ENCODE data around the gene EDN2.

The EDN2 gene

GRCh38 chr1:41440321-41441085 is 44.0 kb downstream of the EDN2 start:
- no peak for DNase-seq (ENCODE audit: low read depth)
- no peak for TF ChIP-seq CTCF (IDR thresholded peaks at IDR 0.05; ENCODE audit: low read depth, low read length, missing control alignments)
- H3K4me3 ChIP-seq (ENCODE audit: low read depth, low read length) = no peak overlapping the region

DNA sequence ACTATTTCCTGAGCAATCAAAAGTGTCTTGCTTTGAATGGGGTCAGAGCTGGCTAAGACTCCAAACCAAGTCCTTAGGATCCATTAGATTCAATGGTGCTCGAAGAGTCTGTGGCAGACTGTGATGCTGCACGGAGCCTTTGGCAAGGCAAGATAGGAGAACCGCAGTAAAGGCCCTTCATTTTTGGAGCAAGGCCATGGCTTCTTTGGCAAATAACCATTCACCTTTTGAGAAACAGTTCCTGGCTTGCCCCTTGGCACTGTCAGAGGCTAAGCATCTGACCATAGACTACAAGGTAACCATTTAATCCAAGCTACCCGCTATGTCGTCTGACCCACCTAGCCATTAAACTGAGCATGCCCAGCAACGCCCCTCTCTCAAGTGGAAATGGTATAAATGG is 45.2 kb downstream of the EDN2 start:
- no peak overlapping the region for H3K4me3 ChIP-seq (ENCODE audit: low read depth, low read length)
- no peak for TF ChIP-seq CTCF (IDR thresholded peaks at IDR 0.05; ENCODE audit: low read depth, low read length, missing control alignments)
- no peak for DNase-seq (ENCODE audit: low read depth)

DNA sequence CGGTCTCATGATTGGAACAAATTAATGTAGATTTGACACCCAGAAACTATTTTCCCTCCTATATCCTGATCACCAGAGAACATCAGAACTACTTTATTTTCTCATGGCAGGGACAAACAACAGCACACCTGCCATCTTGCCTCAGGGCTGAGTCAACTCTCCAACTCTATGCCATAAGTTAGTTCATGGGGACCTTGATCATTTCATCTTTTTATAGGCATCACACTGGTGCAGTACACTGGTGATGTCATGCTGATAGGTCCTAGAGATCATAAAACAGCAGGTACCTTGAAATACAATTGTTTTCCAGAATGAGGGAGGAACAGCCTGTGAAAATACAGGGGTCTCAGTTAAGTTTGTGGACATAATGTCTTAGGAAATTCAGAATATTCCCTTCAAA is 45.8 kb downstream of the EDN2 start:
- TF ChIP-seq CTCF (IDR thresholded peaks at IDR 0.05; ENCODE audit: low read depth, low read length, missing control alignments) = no peak
- no peak for DNase-seq (ENCODE audit: low read depth)
- H3K4me3 ChIP-seq (ENCODE audit: low read depth, low read length) = no peak overlapping the region

DNA sequence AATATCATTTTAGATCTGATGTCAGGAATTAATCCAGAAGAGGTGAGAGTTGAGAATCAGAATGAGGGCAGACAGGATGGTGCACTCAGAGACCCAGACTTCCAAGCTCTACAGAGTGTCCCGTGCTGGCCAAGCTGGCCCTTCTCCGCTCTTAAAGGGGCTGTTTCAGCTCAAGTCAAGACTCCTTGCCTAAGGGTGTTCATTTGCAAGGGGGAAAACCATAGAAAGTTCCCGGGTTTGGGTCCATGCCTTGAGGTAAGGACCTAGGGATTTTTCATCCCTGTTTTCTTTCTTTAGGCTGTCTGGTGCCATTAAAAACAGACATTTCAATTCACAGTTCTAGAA is 47.5 kb downstream of the EDN2 start:
- TF ChIP-seq CTCF (IDR thresholded peaks at IDR 0.05; ENCODE audit: low read depth, low read length, missing control alignments) = no peak
- no peak for DNase-seq (ENCODE audit: low read depth)
- no peak overlapping the region for H3K4me3 ChIP-seq (ENCODE audit: low read depth, low read length)

GRCh38 chr1:41436281-41437010 is 48.0 kb downstream of the EDN2 start:
- H3K4me3 ChIP-seq (ENCODE audit: low read depth, low read length) = no peak overlapping the region
- no peak for TF ChIP-seq CTCF (IDR thresholded peaks at IDR 0.05; ENCODE audit: low read depth, low read length, missing control alignments)
- no peak for DNase-seq (ENCODE audit: low read depth)

- no peak for TF ChIP-seq CTCF (IDR thresholded peaks at IDR 0.05; ENCODE audit: low read depth, low read length, missing control alignments)
- DNase-seq (ENCODE audit: low read depth) = no peak
- no peak overlapping the region for H3K4me3 ChIP-seq (ENCODE audit: low read depth, low read length)
Observed at GRCh38 chr1:41435570-41436178, 48.8 kb downstream of the EDN2 start.
